GM12865 (cell line): ENCODE data around the gene NFIA.

ENCODE experiments used
- DNase-seq: peaks from one replicate; pipeline ENCODE4 v3.0.0; 2010; ENCODE audit warnings: low read depth
- H3K4me3 ChIP-seq: 2 replicates; pipeline ENCODE4 v1.5.1; 2011; ENCODE audit warnings: mild to moderate bottlenecking, low read depth, low read length, control low read depth
- TF ChIP-seq, protein P1 (sequence below): IDR thresholded peaks from 2 replicates; pipeline ENCODE4 v1.5.1; 2011; ENCODE audit warnings: low read length, control low read depth, low read depth, inconsistent platforms; ENCODE audit not compliant: insufficient read depth; ENCODE audit errors: missing control alignments

The NFIA gene

GRCh38 chr1:61130338-61131000 is 48.1 kb downstream of the NFIA start:
- H3K4me3 ChIP-seq, result no peak overlapping the region
- DNase-seq, result no peak
- TF ChIP-seq, protein P1, sequence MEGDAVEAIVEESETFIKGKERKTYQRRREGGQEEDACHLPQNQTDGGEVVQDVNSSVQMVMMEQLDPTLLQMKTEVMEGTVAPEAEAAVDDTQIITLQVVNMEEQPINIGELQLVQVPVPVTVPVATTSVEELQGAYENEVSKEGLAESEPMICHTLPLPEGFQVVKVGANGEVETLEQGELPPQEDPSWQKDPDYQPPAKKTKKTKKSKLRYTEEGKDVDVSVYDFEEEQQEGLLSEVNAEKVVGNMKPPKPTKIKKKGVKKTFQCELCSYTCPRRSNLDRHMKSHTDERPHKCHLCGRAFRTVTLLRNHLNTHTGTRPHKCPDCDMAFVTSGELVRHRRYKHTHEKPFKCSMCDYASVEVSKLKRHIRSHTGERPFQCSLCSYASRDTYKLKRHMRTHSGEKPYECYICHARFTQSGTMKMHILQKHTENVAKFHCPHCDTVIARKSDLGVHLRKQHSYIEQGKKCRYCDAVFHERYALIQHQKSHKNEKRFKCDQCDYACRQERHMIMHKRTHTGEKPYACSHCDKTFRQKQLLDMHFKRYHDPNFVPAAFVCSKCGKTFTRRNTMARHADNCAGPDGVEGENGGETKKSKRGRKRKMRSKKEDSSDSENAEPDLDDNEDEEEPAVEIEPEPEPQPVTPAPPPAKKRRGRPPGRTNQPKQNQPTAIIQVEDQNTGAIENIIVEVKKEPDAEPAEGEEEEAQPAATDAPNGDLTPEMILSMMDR, result no peak

- DNase-seq, result no peak
- TF ChIP-seq, protein P1, result no peak
- H3K4me3 ChIP-seq, result no peak overlapping the region
These were observed 48.9 kb downstream of the NFIA start for GRCh38 chr1:61131248-61131647.

DNA sequence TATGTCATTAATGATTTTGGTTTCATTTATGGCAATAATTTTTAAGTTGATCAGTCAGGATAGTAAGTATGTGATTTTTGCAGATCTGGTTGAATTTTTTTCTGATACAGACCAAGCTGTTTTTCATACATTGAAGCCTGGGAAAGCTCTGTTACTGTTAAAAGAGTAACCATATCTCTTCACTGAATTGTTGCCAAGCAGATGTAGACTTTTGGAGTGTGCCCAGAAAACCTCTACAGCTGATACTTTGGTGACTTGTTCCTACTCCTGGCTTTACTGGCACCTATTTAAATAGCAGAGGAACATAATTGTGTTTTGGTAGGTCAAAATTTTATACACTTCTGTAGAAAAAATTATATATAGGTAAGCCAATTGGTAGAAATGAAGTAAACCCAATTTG is 49.4 kb downstream of the NFIA start:
- no peak overlapping the region for H3K4me3 ChIP-seq
- TF ChIP-seq, protein P1, result no peak
- DNase-seq, result no peak

DNA sequence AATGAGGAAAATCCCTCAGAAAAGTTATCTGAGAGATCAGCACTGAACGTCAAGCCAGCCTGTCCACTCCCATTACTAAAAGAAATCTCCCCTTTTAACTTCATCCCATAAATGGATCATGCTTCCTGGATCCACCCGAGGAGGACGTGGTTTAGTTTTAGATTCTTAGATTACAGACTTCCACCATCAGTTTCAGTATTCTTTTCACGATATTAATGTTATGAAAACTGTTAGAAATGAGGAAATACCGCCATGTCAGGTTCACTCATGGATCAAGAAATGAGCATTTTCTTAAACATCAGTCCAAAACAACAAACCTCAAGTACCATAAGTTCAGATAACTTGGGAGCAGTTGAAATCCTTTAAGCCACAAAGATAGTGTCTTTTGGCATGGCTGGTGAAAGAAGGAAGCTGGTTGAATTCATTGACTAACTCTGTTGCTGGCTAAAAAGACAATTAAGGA is 49.8 kb downstream of the NFIA start:
- H3K4me3 ChIP-seq, result no peak overlapping the region
- no peak for DNase-seq
- TF ChIP-seq, protein P1, result no peak

- H3K4me3 ChIP-seq, result no peak overlapping the region
- TF ChIP-seq, protein P1, result no peak
- DNase-seq, result no peak
These were observed 50.4 kb downstream of the NFIA start for GRCh38 chr1:61132645-61133334.

DNA sequence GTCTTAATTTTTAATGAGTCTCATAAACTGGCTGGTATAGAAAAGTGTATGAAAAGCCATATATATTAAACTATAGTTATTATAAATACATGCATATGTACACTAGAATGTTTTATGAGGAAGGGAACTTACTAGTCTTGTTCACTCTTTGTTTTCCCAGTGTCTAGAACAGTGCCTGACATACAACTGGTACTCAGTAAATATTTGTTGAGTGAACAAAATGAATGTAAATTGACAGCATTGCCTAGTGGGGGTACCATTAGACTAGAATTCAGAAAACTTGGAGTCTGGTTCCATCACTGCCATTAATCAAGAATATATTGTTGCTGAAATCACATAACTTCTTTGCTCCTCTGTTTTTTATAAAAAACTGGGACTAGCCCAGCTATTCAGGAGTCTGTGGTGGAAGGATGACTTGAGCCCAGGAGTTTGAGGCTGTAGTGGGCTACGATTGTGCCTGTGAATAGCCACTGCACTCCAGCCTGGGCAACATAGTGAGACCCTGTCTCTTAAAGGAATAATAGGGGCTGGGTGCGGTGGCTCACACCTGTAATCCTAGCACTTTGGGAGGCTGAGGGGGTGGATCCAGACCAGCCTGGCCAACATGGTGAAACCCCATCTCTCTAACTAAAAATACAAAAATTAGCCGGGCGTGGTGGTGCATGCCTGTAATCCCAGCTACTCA is 51.1 kb downstream of the NFIA start:
- DNase-seq, result no peak
- no peak overlapping the region for H3K4me3 ChIP-seq
- TF ChIP-seq, protein P1, result no peak
